ENCODE data around the gene CD22. TPM values are rescaled to one million over a fixed set of nuclear protein-coding genes. Genes with fewer than 3 reads are reported as not detected.

CD22 gene
- total and polyA plus RNA-seq, 10 of the 15 experiments (the other 5 are each of a cell fraction or from before 2014, with no cell fraction given): 23.0 to 344 (median 181) TPM

DNA sequence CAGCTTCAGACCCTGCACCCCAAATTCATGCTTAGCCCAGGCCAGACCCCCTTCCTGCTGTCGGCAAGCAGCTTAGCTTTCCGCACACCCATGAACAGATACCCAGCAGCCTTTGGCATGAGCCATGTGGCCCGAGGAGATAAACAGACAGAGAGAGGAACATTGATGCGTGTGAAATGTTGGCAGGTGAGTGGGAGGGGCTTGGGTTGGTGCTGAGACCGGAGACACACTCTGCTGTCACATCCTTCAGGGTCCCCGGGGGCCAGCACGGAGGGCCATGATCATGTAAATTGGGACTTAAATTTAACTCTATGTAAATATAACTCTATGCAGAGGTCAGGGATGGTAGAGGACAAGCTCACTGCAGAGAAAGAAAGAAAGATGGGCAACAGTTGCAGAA lies 1.5 kb downstream of the CD22 start:
- FAIRE-seq: peak; percentile 38
- Histone ChIP-seq H3K4me2 (ENCODE audit: control insufficient read depth, insufficient read depth) (peak overlapping the region; percentile 96), H3K4me3 (peak overlapping the region; percentile 92), H3K36me3 (ENCODE audit: control insufficient read depth in 2 of 2, insufficient read depth in 2 of 2, low read length in 1 of 2) (peaks cover 0 to 4% of the 10 kb centered on the region in 2 experiments; a peak in 1 of 4 replicates), H3K79me2 (ENCODE audit: control insufficient read depth, insufficient read depth, low read length) (peaks cover 57% of the 10 kb centered on the region), H3K27ac (ENCODE audit: control insufficient read depth, insufficient read depth) (peak overlapping the region; percentile 93), H3K9ac (ENCODE audit: control insufficient read depth, insufficient read depth, low read length) (peak overlapping the region; percentile 82), H3K4me1 (ENCODE audit: control insufficient read depth, insufficient read depth, low read length) (peaks cover 35% of the 10 kb centered on the region), H4K20me1 (ENCODE audit: control insufficient read depth, insufficient read depth) (no peaks in the 10 kb centered on the region), H3K27me3 (replicated peaks in 1 of 2; ENCODE audit: control insufficient read depth in 2 of 2, insufficient read depth in 2 of 2, low read length in 1 of 2) (no peaks in the 10 kb centered on the region), H3K9me3 (replicated peaks; ENCODE audit: control insufficient read depth, insufficient read depth, low read length) (no peaks in the 10 kb centered on the region), H2AFZ (ENCODE audit: control insufficient read depth, low read depth, low read length) (no peak overlapping the region)
- POLR2A ChIA-PET: interaction anchor here (0.8 to 7.2 kb wide), 11 partner anchors 10 to 418 kb away, joined by 3 to 135 read pairs (median 4); partner anchors contain the start of genes FFAR1 and LIN37
- peak; percentile 93 for DNase-seq (ENCODE audit: low read depth, low spot score)
- intact Hi-C loops (cut with micrococcal nuclease; ENCODE audit: unreplicated experiment): loop anchor here (2.0 kb wide), 1 partner anchor 16 kb away; the partner anchor contains the start of gene FFAR1
- BruUV-seq (replicated peaks): no TSS peak
- under 1% methylated on average over 7 of the region's 7 CpGs for WGBS (ENCODE audit: insufficient coverage, insufficient replicate concordance, low lambda C conversion rate, missing lambda C conversion rate)
- SMC1A ChIA-PET (ENCODE audit: uncharacterized antibody, unreplicated experiment): interaction anchor here (0.6 to 9.8 kb wide), 11 partner anchors 10 to 189 kb away, joined by 3 to 152 read pairs (median 4); partner anchors contain the start of genes FFAR1 and FFAR2
- peak; percentile 56 for ATAC-seq
- CTCF ChIA-PET: interaction anchor here (0.6 to 6.5 kb wide), 7 partner anchors 11 to 139 kb away, joined by 3 to 35 read pairs (median 3); partner anchors contain the start of gene FFAR1
- RAD21 ChIA-PET (ENCODE audit: unreplicated experiment): interaction anchor here (0.9 to 9.4 kb wide), 9 partner anchors 9 to 165 kb away, joined by 3 to 127 read pairs (median 4); partner anchors contain the start of gene FFAR1
- in situ Hi-C loops (cut with MboI): loop anchor here (10.0 kb wide), 1 partner anchor 574 kb away; the partner anchor contains the start of genes HCST, NFKBID and TYROBP
- TF ChIP-seq ATF7 (IDR thresholded peaks at IDR 0.05; ENCODE audit: low read depth): peak; percentile 75
- TF ChIP-seq, protein P1, sequence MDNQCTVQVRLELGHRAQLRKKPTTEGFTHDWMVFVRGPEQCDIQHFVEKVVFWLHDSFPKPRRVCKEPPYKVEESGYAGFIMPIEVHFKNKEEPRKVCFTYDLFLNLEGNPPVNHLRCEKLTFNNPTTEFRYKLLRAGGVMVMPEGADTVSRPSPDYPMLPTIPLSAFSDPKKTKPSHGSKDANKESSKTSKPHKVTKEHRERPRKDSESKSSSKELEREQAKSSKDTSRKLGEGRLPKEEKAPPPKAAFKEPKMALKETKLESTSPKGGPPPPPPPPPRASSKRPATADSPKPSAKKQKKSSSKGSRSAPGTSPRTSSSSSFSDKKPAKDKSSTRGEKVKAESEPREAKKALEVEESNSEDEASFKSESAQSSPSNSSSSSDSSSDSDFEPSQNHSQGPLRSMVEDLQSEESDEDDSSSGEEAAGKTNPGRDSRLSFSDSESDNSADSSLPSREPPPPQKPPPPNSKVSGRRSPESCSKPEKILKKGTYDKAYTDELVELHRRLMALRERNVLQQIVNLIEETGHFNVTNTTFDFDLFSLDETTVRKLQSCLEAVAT (IDR thresholded peaks at IDR 0.05): peak; percentile 51; the same call in 1 of the 2 replicates
- TF ChIP-seq, protein P2, sequence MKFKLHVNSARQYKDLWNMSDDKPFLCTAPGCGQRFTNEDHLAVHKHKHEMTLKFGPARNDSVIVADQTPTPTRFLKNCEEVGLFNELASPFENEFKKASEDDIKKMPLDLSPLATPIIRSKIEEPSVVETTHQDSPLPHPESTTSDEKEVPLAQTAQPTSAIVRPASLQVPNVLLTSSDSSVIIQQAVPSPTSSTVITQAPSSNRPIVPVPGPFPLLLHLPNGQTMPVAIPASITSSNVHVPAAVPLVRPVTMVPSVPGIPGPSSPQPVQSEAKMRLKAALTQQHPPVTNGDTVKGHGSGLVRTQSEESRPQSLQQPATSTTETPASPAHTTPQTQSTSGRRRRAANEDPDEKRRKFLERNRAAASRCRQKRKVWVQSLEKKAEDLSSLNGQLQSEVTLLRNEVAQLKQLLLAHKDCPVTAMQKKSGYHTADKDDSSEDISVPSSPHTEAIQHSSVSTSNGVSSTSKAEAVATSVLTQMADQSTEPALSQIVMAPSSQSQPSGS (IDR thresholded peaks at IDR 0.05; ENCODE audit: low read length): peak; percentile 72; the same call in 1 of the 2 replicates
- TF ChIP-seq BHLHE40 (IDR thresholded peaks at IDR 0.05; ENCODE audit: borderline replicate concordance in 1 of 2, low read depth in 2 of 2, low read length in 1 of 2): peak; percentile 96
- no peak for TF ChIP-seq EED (IDR thresholded peaks at IDR 0.05; ENCODE audit: low read depth)
- TF ChIP-seq MEF2B (IDR thresholded peaks at IDR 0.05; ENCODE audit: partially characterized antibody, poor library complexity, severe bottlenecking): peak; percentile 96
- TF ChIP-seq SMAD5 (IDR thresholded peaks at IDR 0.05; ENCODE audit: low read depth): no peak
- no peak for TF ChIP-seq NFYB (IDR thresholded peaks at IDR 0.05; ENCODE audit: insufficient read depth, low read depth, low read length)
- TF ChIP-seq EGR1 (IDR thresholded peaks at IDR 0.05; ENCODE audit: borderline replicate concordance in 1 of 2, low read depth in 2 of 2, low read length in 2 of 2): no peak
- TF ChIP-seq NR2F1 (conservative IDR thresholded peaks at IDR 0.05): peak; percentile 79
- TF ChIP-seq RAD21 (IDR thresholded peaks at IDR 0.05; ENCODE audit: insufficient read depth, low read depth, low read length): no peak
- peak; percentile 17; the same call in 1 of the 2 replicates for TF ChIP-seq NKRF (conservative IDR thresholded peaks at IDR 0.05)
- 0 out of 2 replicates have a peak, but pooled peaks have one; percentile 39 for TF ChIP-seq SREBF1 (IDR thresholded peaks at IDR 0.05; ENCODE audit: low read length)
- TF ChIP-seq POLR2A (IDR thresholded peaks at IDR 0.05; ENCODE audit: low read depth, low read length): peak; percentile 85
- TF ChIP-seq ZNF217 (IDR thresholded peaks at IDR 0.05): peak; percentile 29; the same call in 1 of the 2 replicates
- TF ChIP-seq POU2F2 (IDR thresholded peaks at IDR 0.05; ENCODE audit: borderline replicate concordance, low read depth, low read length): peak; percentile 88
- peak; percentile 28; the same call in 1 of the 2 replicates for TF ChIP-seq RUNX3 (IDR thresholded peaks at IDR 0.05; ENCODE audit: low read length)
- peak; percentile 88 for TF ChIP-seq MAX (IDR thresholded peaks at IDR 0.05; ENCODE audit: low read depth, low read length)
- no peak for TF ChIP-seq ZNF207 (IDR thresholded peaks at IDR 0.05; ENCODE audit: borderline replicate concordance)
